Measurements from ENCODE around the gene ZSCAN31.

DNA sequence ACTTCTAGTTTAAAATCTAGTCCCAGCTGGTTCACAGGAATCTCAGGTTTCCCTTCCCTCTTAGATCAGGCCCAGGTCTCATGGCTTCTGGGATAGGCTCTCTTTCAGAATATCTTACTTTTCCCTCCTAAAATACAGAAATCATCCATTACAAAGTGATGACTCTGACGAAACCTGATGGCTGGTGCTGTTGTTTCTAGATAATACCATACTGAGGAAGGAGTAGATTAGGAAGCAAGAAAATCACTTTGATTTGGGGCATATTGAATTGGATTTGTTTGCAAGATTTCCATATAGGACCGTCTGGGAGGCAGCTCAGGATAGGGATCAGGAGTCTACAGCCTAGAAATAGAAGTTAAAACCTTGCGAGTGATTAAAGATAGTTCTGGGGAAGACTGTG is 17.4 kb upstream of the ZSCAN31 start:
- TF ChIP-seq EZH2 (IDR thresholded peaks at IDR 0.05; ENCODE audit: low read depth, low read length, severe bottlenecking) (no peak), CTBP2 (IDR thresholded peaks at IDR 0.05; ENCODE audit: borderline replicate concordance, insufficient read depth, insufficient read length, low read length) (no peak), MAX (IDR thresholded peaks at IDR 0.05) (no peak), TBP (IDR thresholded peaks at IDR 0.05; ENCODE audit: low read depth, low read length) (no peak), KDM4A (IDR thresholded peaks at IDR 0.05; ENCODE audit: low read depth, low read length, severe bottlenecking) (no peak), EP300 (IDR thresholded peaks at IDR 0.05; ENCODE audit: borderline replicate concordance in 1 of 2, low read depth in 2 of 2, low read length in 2 of 2) (no peak), POLR2A (IDR thresholded peaks at IDR 0.05; ENCODE audit: control extremely low read depth in 1 of 2, low read depth in 2 of 2, low read length in 2 of 2) (no peak), SRF (IDR thresholded peaks at IDR 0.05; ENCODE audit: low read depth, low read length) (no peak), YY1 (IDR thresholded peaks at IDR 0.05; ENCODE audit: low read depth, low read length) (no peak)
- TF ChIP-seq, protein P1, sequence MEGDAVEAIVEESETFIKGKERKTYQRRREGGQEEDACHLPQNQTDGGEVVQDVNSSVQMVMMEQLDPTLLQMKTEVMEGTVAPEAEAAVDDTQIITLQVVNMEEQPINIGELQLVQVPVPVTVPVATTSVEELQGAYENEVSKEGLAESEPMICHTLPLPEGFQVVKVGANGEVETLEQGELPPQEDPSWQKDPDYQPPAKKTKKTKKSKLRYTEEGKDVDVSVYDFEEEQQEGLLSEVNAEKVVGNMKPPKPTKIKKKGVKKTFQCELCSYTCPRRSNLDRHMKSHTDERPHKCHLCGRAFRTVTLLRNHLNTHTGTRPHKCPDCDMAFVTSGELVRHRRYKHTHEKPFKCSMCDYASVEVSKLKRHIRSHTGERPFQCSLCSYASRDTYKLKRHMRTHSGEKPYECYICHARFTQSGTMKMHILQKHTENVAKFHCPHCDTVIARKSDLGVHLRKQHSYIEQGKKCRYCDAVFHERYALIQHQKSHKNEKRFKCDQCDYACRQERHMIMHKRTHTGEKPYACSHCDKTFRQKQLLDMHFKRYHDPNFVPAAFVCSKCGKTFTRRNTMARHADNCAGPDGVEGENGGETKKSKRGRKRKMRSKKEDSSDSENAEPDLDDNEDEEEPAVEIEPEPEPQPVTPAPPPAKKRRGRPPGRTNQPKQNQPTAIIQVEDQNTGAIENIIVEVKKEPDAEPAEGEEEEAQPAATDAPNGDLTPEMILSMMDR (IDR thresholded peaks at IDR 0.05; ENCODE audit: control extremely low read depth in 1 of 3, insufficient read depth in 1 of 3, low read depth in 1 of 3, low read length in 3 of 3): no peak
- TF ChIP-seq, protein P2, sequence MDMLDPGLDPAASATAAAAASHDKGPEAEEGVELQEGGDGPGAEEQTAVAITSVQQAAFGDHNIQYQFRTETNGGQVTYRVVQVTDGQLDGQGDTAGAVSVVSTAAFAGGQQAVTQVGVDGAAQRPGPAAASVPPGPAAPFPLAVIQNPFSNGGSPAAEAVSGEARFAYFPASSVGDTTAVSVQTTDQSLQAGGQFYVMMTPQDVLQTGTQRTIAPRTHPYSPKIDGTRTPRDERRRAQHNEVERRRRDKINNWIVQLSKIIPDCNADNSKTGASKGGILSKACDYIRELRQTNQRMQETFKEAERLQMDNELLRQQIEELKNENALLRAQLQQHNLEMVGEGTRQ (IDR thresholded peaks at IDR 0.05; ENCODE audit: low read length): no peak

All from H1 (cell line).